ENCODE results near the gene ALDH8A1. TPM values are rescaled to one million over a fixed set of nuclear protein-coding genes. Genes with fewer than 3 reads are reported as not detected.

ALDH8A1 gene
- total RNA-seq, 1 donor from 2014 or later, result 0.58 TPM

DNA sequence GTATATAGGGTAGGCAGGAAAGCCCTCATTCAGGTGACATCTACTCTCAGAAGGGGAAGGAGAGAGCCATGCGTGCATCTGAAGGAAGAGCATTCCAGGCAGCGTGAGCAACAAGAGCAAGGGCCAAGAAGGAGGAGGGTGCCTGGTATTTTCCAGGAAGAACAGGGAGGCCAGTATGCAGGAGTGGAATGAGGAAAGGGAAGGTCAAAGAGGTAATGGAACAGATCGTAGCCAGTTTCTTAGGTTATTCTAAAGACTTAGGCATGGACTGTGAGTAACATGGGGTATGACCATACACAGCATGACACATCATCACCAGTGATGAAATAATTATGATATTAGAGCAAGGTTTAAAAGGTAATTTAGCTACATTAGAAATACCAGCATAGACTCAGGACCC, 24.1 kb downstream of the ALDH8A1 start:
- H3K27ac Mint-ChIP-seq (ENCODE audit: unreplicated experiment), result no peak overlapping the region
- no peaks in the 10 kb centered on the region for H3K9me3 Mint-ChIP-seq
- H3K4me1 Mint-ChIP-seq, result no peaks in the 10 kb centered on the region
- H3K27me3 Mint-ChIP-seq (ENCODE audit: low read depth), result no peaks in the 10 kb centered on the region
- DNase-seq (ENCODE audit: low read depth, low spot score), result no peak
- H3K4me3 Mint-ChIP-seq, result no peak overlapping the region
- H3K36me3 Mint-ChIP-seq (ENCODE audit: low read depth), result no peaks in the 10 kb centered on the region
- TF ChIP-seq, protein P1, sequence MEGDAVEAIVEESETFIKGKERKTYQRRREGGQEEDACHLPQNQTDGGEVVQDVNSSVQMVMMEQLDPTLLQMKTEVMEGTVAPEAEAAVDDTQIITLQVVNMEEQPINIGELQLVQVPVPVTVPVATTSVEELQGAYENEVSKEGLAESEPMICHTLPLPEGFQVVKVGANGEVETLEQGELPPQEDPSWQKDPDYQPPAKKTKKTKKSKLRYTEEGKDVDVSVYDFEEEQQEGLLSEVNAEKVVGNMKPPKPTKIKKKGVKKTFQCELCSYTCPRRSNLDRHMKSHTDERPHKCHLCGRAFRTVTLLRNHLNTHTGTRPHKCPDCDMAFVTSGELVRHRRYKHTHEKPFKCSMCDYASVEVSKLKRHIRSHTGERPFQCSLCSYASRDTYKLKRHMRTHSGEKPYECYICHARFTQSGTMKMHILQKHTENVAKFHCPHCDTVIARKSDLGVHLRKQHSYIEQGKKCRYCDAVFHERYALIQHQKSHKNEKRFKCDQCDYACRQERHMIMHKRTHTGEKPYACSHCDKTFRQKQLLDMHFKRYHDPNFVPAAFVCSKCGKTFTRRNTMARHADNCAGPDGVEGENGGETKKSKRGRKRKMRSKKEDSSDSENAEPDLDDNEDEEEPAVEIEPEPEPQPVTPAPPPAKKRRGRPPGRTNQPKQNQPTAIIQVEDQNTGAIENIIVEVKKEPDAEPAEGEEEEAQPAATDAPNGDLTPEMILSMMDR (conservative IDR thresholded peaks at IDR 0.05), result no peak

DNA sequence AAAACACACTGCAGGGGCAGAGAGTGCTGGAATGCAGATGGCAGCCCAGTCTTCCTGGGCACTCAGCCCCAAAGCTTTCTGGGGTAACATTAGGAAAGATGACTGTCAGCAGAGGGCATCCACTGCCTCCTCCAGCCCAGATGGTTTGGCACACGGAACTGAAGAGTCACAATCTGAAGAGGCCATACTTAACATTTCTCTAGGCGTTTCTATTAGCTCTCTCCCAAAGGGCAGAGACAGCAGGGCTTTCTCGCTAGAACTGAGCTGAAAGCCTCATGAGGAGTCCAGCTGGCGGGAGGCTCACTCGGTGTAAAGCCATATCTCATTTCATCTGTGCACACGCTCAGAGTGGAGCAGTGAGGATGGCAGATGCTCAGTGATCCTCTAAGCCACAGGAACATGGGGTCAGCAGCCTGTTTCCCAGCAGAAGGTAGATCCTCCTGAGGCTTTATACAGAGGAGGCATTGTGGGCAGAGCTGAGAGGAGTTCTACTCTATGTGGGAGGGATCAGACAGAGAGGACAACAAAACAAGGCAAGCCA, 28.1 kb downstream of the ALDH8A1 start:
- Mint-ChIP-seq H3K4me3 (no peak overlapping the region), H3K27ac (ENCODE audit: unreplicated experiment) (no peak overlapping the region), H3K27me3 (ENCODE audit: low read depth) (no peaks in the 10 kb centered on the region), H3K4me1 (no peaks in the 10 kb centered on the region), H3K36me3 (ENCODE audit: low read depth) (no peaks in the 10 kb centered on the region), H3K9me3 (no peaks in the 10 kb centered on the region)
- TF ChIP-seq, protein P1 (conservative IDR thresholded peaks at IDR 0.05), result no peak
- DNase-seq (ENCODE audit: low read depth, low spot score), result no peak

DNA sequence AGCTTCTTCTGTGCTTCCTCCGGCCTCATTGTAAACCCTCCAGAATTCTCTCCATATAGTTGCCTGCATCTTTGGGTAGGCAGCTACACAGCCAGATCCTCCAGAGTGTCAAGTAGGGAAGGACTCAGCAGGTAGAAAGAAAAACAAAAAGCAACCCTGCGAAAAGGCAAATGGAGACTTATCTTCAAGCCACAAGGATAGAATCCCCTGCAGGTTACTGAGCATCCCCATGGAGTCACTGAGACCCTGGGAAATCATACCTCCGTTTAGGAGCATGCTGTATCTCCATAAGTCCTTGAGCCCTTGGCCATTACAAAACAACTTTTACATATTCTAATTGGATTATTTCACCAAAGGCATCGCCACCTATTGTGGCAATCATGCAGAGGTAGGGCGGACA, 28.6 kb downstream of the ALDH8A1 start:
- H3K36me3 Mint-ChIP-seq (ENCODE audit: low read depth), result no peaks in the 10 kb centered on the region
- TF ChIP-seq, protein P1 (conservative IDR thresholded peaks at IDR 0.05), result no peak
- no peaks in the 10 kb centered on the region for H3K27me3 Mint-ChIP-seq (ENCODE audit: low read depth)
- no peak overlapping the region for H3K4me3 Mint-ChIP-seq
- no peaks in the 10 kb centered on the region for H3K4me1 Mint-ChIP-seq
- DNase-seq (ENCODE audit: low read depth, low spot score), result no peak
- H3K27ac Mint-ChIP-seq (ENCODE audit: unreplicated experiment), result no peak overlapping the region
- no peaks in the 10 kb centered on the region for H3K9me3 Mint-ChIP-seq

DNA sequence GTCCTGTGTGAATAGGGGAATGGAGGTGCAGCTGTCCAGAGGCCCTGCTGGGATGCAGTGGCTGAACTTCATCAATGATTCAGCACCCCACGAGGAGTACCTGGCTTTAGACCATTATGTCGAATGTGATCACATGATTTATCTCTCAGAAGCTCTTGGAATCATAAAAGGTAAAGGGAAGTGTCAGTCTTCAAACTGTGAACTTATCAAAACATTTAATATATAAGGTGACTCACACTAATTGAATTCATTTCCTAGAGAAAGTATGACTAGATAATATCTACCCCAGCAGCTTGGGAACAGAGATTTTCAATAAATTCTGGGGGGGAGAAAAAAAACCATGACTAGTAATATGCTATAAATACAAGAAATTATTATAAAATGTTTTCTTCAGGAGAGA, 29.5 kb downstream of the ALDH8A1 start:
- Mint-ChIP-seq H3K36me3 (ENCODE audit: low read depth) (no peaks in the 10 kb centered on the region), H3K4me1 (no peaks in the 10 kb centered on the region), H3K27me3 (ENCODE audit: low read depth) (no peaks in the 10 kb centered on the region), H3K4me3 (no peak overlapping the region), H3K27ac (ENCODE audit: unreplicated experiment) (no peak overlapping the region), H3K9me3 (no peaks in the 10 kb centered on the region)
- DNase-seq (ENCODE audit: low read depth, low spot score), result no peak
- TF ChIP-seq, protein P1 (conservative IDR thresholded peaks at IDR 0.05), result no peak

DNA sequence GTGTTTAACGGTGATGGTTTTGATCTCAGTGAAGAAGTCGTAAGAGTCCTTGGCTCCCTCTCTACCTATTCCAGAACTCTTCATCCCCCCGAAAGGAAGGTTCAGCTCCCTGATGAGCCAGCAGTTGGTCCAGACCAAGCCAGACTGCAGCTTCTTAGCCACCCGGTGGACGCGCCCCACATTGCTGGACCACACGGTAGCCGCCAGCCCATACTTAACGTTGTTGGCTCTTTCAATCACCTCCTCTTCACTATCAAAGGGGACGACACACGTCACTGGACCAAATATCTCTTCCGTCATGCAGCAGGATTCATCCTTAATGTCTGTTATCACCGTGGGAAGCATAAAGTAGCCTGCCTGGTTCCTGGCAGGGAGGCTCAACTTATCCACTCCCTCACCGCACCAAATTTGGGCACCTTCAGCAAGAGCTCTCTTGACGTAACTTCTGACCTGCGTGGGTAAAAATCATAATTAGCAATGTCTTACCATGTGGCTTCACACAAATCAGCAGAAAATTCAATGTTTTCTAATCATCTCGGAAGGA, 31.4 kb downstream of the ALDH8A1 start:
- Mint-ChIP-seq H3K4me1 (no peaks in the 10 kb centered on the region), H3K36me3 (ENCODE audit: low read depth) (no peaks in the 10 kb centered on the region), H3K4me3 (no peak overlapping the region), H3K9me3 (no peaks in the 10 kb centered on the region), H3K27me3 (ENCODE audit: low read depth) (no peaks in the 10 kb centered on the region), H3K27ac (ENCODE audit: unreplicated experiment) (no peak overlapping the region)
- TF ChIP-seq, protein P1 (conservative IDR thresholded peaks at IDR 0.05), result no peak
- no peak for DNase-seq (ENCODE audit: low read depth, low spot score)
